SKM-1 (cell line): ENCODE results near the gene AGK.
"Not testable (repeated sequence)": the region's sequence is repeated elsewhere in the genome, so short reads cannot be mapped to it uniquely, and the experiment has no call there.

Experiments
- DNase-seq: peaks from one replicate; lab custom pipeline; 2025; ENCODE audit not compliant: unreplicated experiment; lab: John Stamatoyannopoulos, UW

AGK gene

DNA sequence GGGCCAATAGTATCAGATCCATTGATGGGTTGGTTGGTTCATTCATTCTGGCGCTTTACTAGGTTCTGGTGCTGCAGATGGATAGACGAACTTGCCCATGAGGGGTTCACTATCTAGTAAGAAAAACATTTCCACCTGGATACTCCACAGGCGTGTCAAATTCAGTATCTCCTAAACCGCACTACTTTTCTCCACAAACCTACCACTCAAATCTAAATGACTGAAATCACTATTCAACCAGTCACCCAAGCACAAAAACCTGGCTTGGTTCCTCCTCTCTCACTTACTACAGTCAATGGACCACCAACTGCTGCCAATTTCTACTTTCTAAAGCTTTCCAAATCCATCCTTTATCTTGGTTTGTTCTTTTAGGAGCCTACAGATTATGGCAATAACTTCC lies 572 bp downstream of the AGK start:
- no peak for DNase-seq

DNA sequence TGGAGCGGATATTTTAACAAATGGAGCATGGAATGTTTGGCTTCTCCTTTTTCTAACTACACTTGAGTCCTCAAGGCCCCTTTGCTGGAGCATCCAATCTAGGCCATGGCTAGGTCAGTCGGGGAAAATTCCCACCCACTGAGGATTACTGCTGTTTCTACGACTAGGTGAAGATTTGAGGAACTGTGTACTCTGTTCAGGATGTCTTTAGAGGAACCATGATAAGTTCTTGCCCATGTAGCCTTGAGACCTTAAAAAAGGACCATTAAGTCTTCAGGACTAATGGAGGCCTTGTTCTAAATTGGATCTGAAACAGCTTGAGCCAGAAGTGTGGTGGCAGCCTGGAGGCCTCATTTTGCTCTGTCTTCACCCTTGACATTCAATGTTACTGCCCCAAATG lies 6.2 kb downstream of the AGK start:
- DNase-seq = no peak

DNA sequence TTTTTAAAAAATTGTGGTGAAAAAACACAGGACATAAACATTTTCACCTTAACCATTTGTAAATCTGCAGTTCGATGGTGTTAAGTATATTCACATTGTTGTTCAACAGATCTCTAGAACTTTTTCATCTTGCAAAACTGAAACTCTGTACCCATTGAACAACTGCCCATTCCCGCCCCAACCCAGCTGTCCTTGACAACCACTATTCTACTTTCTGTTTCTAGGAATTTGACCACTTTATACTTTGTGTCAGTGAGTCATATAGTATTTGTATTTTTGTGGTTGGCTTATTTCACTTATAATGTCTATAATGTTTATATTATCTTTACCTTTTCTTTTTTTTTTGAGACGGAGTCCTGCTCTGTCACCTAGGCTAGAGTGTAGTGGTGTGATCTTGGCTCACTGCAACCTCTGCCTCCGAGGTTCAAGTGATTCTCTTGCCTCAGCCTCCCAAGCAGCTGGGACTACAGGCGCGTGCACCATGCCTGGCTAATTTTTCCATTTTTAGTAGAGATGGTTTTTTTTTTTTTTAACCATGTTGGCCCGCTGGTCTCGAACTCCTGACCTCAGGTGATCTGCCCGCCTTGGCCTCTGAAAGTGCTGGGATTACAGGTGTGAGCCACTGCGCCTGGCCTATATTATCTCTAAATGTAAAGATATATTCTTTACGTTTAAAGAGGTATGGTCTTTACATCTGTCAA lies 6.8 kb downstream of the AGK start:
- DNase-seq = not testable (repeated sequence)

DNA sequence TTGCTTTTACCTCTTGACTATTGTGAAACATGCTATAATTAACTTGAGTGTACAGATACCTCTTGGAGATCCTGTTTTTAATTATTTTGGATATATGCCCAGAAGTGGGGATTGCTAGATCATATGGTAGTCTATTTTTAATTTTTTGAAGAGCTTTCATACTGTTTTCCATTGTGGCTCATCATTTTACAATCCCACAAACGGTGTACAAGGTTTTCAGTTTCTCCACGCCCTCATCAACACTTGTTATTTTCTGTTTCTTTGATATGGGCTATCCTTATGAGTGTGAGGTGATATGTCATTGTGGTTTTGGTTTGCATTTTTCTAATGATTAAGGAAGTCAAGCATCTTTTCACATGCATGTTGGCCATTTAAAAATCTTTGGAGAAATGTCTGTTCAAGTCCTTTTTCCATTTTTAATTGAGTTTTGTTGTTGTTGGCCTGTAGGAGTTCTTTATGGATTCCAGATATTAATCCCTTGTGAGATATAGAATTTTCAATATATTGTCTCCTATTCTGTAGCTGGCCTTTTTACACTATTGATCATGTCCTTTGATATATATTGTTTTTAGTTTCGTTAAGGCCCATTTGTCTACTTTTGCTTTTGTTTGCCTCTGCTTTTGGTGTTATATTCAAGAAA lies 7.5 kb downstream of the AGK start:
- DNase-seq = no peak

DNA sequence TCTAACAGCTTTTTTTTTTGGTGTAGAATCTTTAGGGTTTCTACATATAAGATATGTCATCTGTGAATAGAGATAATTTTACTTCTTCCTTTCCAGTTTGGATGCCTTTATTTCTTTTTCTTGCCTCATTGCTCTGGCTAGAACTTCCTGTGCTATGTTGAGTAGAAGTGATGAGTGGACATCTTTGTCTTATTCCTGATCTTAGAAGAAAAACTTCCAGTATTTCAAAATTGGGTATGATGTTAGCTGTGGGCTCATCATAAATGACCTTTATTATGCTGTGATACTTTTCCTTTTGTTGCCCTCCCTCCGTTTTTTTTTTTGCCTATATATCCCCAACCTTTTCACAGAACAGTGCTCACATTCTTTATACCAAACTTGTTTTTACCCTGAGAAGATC lies 8.8 kb downstream of the AGK start:
- no peak for DNase-seq

DNA sequence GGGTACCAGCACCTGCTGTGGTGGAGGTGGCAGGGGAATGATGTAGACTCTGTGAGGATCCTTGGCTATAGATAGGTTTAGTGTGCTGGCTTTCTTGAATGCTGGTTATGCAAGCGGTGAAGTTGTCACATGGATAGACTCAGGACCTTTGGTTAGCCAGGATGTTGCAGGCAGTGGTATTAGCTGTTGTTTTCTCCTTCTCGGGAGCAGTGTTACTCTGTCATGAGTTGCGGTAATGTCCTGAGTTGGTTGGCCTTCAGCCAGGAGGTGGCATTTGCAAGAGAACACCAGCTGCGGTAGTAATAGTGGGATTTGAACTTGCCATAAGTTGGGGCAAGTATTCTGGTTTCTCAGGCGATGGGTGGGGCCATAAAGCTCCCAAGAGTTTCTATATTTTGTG lies 10.8 kb downstream of the AGK start:
- no peak for DNase-seq

DNA sequence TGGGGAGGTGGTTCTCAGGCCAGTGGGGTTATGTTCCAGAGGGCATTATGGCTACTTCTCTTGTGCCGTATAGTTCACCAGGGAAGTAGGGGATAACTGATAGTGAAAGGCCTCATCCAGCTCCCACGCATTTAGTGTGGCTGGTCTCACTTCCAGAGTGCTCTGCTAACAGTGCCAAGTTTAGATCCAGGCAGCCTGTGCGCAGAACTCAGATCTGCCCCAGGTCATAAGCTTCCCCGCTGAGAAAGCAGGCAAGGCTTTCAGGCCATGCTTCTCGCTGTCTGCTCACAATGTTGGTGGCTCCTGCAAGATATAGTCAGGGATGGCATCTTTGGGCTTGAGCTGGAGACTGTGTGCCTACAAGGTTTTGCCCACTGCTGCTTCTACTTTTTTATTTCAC lies 11.3 kb downstream of the AGK start:
- DNase-seq = no peak

DNA sequence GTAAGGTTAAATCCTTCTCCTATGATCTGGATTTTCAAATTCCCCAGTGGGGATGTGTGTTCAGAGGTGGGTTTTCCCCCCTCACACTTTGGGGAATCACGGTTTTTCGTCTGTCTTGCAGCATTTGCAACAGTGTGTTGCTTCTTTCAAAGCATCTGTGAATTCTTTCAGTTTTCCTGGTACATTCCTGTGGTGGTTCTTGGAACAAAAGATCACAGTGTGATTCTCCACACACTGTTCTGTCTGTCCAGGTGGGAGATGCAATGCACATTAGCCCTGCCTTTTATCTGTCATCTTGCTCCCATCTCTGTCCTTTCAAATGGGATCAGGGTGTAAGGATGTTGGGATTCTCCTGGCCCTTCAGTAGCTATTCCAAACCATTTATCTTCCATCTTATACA lies 11.8 kb downstream of the AGK start:
- DNase-seq = no peak

GRCh38 chr7:141563956-141564623 lies 12.9 kb downstream of the AGK start:
- DNase-seq = no peak

DNA sequence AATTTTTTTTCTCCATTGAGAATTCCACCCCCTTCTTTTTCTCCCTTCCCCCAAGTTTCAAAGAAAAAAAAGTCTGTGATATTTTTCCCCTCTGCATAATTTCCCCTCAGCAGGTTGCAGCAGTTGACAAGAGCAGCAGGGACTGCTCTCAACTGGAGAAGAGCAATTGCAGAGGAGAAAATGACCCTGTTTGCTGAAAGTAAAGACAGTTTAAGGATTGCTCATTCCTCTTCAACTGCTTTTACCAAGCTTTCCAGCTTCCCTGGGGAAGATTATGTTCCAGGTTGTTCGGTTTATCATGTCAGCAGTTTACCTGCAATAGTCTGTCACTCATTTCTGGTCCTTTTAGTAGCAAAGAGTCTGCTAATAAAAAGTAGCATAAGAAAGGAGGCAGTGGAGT lies 16.2 kb downstream of the AGK start:
- no peak for DNase-seq

DNA sequence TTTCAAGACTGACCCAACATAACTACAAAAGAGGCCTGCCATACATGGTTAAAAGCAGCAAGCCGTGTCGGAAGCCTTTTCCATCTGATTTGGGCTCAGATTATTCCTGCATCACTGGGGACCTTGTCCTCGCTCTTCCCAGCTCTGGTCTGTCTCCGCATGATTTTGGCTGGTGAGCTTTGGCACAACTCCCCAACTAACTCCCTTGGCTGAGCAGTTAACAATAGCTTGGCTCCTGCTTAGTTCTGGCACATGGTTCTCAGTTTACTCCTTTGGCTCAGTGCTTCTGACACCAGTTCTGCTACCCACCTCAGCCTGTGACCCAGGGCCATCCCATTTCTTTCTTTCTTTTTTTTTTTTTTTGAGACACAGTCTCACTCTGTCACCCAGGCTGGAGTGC lies 17.0 kb downstream of the AGK start:
- no peak for DNase-seq

GRCh38 chr7:141571059-141571458 lies 19.8 kb downstream of the AGK start:
- DNase-seq = no peak

- no peak for DNase-seq
These were observed 21.0 kb downstream of the AGK start for GRCh38 chr7:141572175-141572574.

- no peak for DNase-seq
These were observed 22.3 kb downstream of the AGK start for GRCh38 chr7:141573511-141573910.

DNA sequence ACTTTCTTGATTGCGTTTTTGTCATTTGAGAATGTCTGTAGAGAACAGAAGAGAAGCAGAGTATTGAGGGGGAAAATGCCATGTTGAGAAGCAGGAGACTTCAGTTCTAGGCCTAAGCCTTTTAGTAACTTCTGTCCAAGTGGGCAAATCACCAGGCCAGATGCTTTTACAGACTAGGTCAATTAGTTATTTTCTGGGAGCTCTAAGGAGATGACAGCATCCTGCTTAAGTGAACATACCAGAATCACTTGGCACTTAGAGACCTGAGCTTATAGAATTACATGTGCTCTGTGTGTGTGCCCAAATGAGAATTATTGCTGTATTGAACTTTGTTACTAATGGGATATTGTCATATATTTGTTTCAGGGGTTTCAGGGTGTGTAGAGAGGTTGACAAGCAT lies 24.0 kb downstream of the AGK start:
- no peak for DNase-seq

GRCh38 chr7:141575654-141576448 lies 24.6 kb downstream of the AGK start:
- no peak for DNase-seq

- DNase-seq = no peak
These were observed 26.0 kb downstream of the AGK start for GRCh38 chr7:141577043-141577839.

DNA sequence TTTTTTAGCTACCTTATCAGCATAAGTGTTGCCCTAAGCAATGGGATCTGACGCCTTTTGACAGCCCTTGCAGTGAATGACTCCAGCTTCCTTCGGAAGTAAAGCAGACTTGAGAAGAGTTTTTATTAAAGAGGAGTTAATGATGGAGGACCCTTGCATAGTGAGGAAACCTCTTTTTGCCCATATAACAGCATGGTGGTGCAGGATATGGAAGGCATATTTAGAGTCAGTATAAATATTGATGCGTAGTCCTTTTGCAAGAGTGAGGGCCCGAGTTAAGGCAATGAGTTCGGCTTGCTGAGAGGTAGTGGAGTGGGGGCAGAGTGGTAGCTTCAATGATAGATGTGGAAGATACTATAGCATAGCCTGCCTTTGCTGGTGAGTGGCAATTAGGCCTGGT lies 28.7 kb downstream of the AGK start:
- DNase-seq = not testable (repeated sequence)

DNA sequence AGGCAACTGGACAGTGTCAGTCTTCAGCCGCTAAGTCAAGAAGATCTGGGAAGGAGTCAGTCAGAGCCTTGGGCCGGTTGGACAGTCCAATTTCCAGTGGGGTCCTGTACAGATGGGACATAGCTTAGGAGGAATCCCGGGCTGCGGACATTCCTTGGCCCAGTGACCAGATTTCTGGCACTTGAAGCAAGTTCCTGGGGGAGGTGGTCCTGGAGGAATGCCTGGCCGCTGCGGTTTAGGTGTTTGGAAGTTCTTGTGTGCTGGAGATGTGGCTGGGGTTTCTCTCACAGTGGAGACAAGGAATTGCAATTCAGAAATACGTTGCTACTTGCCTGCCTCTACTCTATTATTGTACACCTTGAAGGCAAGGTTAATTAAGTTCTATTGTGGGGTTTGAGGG lies 30.9 kb downstream of the AGK start:
- DNase-seq = not testable (repeated sequence)

GRCh38 chr7:141584935-141585334 lies 33.7 kb downstream of the AGK start:
- DNase-seq = no peak
